Astrocyte (in vitro differentiated cells and primary cell): Measurements from ENCODE around the gene COQ8A. TPM values are rescaled to one million over a fixed set of nuclear protein-coding genes. Genes with fewer than 3 reads are reported as not detected.

Experiments used
- DNase-seq: peaks from one replicate; pipeline ENCODE4 v3.0.0-alpha.2; 2010; ENCODE audit warnings: low read depth
- FAIRE-seq: peaks from 2 replicates; lab custom pipeline; 2011; peaks lifted over from hg19 to GRCh38; lab: Jason Lieb, UNC
- H2AFZ ChIP-seq: 2 replicates; pipeline ENCODE4 v1.6.0; 2012; ENCODE audit warnings: low read depth, low read length, inconsistent platforms
- H3K27ac ChIP-seq: 2 replicates; pipeline ENCODE4 v1.5.1; 2011; ENCODE audit warnings: low read depth, low read length, inconsistent platforms
- H3K27me3 ChIP-seq: 2 replicates; pipeline ENCODE4 v1.6.0; 2011; ENCODE audit warnings: low read length, inconsistent platforms; ENCODE audit not compliant: insufficient read depth
- H3K36me3 ChIP-seq: 2 replicates; pipeline ENCODE4 v1.5.1; 2011; ENCODE audit warnings: low read length, inconsistent platforms; ENCODE audit not compliant: insufficient read depth
- H3K4me1 ChIP-seq: 2 replicates; pipeline ENCODE4 v1.5.1; 2011; ENCODE audit warnings: low read length, inconsistent platforms; ENCODE audit not compliant: insufficient read depth
- H3K4me2 ChIP-seq: 2 replicates; pipeline ENCODE4 v1.6.0; 2012; ENCODE audit warnings: low read length, inconsistent platforms
- H3K4me3 ChIP-seq: 2 replicates; pipeline ENCODE4 v1.5.1; 2011; ENCODE audit warnings: low read depth, mild to moderate bottlenecking, low read length, inconsistent platforms; ENCODE audit not compliant: insufficient read depth
- H3K79me2 ChIP-seq: 2 replicates; pipeline ENCODE4 v1.6.0; 2012; ENCODE audit warnings: mild to moderate bottlenecking, low read length, inconsistent platforms; ENCODE audit not compliant: insufficient read depth
- H3K9ac ChIP-seq: 2 replicates; pipeline ENCODE4 v1.6.0; 2012; ENCODE audit warnings: mild to moderate bottlenecking, low read length, inconsistent platforms
- H3K9me3 ChIP-seq: 2 replicates; pipeline ENCODE4 v1.5.1; 2012; ENCODE audit warnings: low read depth, mild to moderate bottlenecking, low read length, inconsistent platforms; ENCODE audit not compliant: insufficient read depth
- H4K20me1 ChIP-seq: 2 replicates; pipeline ENCODE4 v1.6.0; 2012; ENCODE audit warnings: low read length, inconsistent platforms; ENCODE audit not compliant: insufficient read depth
- H3K27ac Mint-ChIP-seq: one replicate; pipeline ENCODE4 v1.8.0; 2021; ENCODE audit warnings: mild to moderate bottlenecking, mixed read lengths; ENCODE audit not compliant: unreplicated experiment
- H3K27me3 Mint-ChIP-seq: one replicate; pipeline ENCODE4 v1.8.0; 2021; ENCODE audit warnings: low read depth, mixed read lengths; ENCODE audit not compliant: unreplicated experiment
- H3K36me3 Mint-ChIP-seq: one replicate; pipeline ENCODE4 v1.8.0; 2021; ENCODE audit warnings: low read depth, mixed read lengths; ENCODE audit not compliant: unreplicated experiment
- H3K4me1 Mint-ChIP-seq: one replicate; pipeline ENCODE4 v1.8.0; 2021; ENCODE audit warnings: low read depth, mixed read lengths; ENCODE audit not compliant: unreplicated experiment
- H3K4me3 Mint-ChIP-seq: one replicate; pipeline ENCODE4 v1.8.0; 2021; ENCODE audit warnings: mild to moderate bottlenecking, moderate library complexity, mixed read lengths; ENCODE audit not compliant: unreplicated experiment
- H3K9me3 Mint-ChIP-seq: one replicate; pipeline ENCODE4 v1.8.0; 2021; ENCODE audit warnings: mild to moderate bottlenecking, mixed read lengths; ENCODE audit not compliant: unreplicated experiment
- EZH2 ChIP-seq: IDR thresholded peaks from 2 replicates; pipeline ENCODE4 v1.6.1; 2012; ENCODE audit warnings: mild to moderate bottlenecking, low read length, inconsistent platforms; ENCODE audit not compliant: insufficient read depth
- total RNA-seq: library from RNA; stranded (reverse); gene quantifications from 2 replicates; pipeline ENCODE4 v1.2.1, GENCODE V29; 2021
- TF ChIP-seq, protein P1 (sequence below): IDR thresholded peaks from 2 replicates; pipeline ENCODE4 v1.5.1; 2011; ENCODE audit warnings: low read depth, mild to moderate bottlenecking, inconsistent platforms, low read length, moderate library complexity; ENCODE audit not compliant: insufficient read depth

Gene COQ8A
- total RNA-seq, 1 donor from 2014 or later = 8.2 TPM

DNA sequence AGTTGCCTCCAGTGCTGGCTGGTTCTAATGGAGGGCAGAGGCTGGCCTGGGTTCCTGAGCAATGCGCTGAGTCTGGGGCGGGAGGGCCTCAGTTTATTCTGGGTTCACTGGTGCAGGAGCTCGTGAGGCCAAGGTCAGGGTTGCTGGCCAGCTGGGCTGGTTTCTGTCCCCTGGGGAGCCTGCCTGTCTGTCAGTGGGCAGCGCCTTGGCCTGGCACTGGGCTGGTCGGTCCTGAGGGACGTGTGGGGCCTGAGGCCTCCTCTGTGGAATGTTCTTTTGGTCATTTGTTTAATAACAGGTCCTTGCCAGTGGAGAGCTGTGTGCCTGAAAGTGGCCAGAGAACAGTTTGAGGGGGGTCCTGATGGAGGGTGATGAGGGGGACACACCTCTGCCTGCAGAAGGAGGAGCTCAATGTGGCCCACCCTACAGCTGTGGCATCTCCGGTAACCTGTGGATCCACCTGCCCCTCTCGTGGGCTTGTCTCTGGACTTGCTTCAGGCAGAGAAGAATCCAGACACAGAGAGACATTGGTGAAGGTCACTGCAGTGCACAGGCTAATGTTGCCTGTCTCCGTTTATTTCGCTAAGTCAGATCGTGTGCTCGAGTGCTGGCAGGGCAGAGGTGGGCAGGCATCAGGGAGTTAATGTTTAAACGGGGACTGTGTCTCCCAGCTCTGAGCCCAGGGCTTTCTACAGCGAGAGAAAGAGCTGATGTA lies 34.6 kb downstream of the COQ8A start:
- no peaks in the 10 kb centered on the region for H3K27me3 ChIP-seq
- FAIRE-seq (no peak), DNase-seq (no peak)
- H3K4me2 ChIP-seq = no peak overlapping the region
- Mint-ChIP-seq H3K4me3 (no peak overlapping the region), H3K4me1 (peaks cover 9% of the 10 kb centered on the region), H3K27ac (no peak overlapping the region), H3K9me3 (peaks cover 6% of the 10 kb centered on the region), H3K36me3 (peaks cover 1% of the 10 kb centered on the region), H3K27me3 (no peaks in the 10 kb centered on the region)
- no peaks in the 10 kb centered on the region for H4K20me1 ChIP-seq
- no peak overlapping the region for H2AFZ ChIP-seq
- no peaks in the 10 kb centered on the region for H3K79me2 ChIP-seq
- no peak overlapping the region for H3K9ac ChIP-seq
- no peaks in the 10 kb centered on the region for H3K4me1 ChIP-seq
- H3K36me3 ChIP-seq = no peaks in the 10 kb centered on the region
- H3K27ac ChIP-seq = no peak overlapping the region
- no peaks in the 10 kb centered on the region for H3K9me3 ChIP-seq
- TF ChIP-seq, protein P1, sequence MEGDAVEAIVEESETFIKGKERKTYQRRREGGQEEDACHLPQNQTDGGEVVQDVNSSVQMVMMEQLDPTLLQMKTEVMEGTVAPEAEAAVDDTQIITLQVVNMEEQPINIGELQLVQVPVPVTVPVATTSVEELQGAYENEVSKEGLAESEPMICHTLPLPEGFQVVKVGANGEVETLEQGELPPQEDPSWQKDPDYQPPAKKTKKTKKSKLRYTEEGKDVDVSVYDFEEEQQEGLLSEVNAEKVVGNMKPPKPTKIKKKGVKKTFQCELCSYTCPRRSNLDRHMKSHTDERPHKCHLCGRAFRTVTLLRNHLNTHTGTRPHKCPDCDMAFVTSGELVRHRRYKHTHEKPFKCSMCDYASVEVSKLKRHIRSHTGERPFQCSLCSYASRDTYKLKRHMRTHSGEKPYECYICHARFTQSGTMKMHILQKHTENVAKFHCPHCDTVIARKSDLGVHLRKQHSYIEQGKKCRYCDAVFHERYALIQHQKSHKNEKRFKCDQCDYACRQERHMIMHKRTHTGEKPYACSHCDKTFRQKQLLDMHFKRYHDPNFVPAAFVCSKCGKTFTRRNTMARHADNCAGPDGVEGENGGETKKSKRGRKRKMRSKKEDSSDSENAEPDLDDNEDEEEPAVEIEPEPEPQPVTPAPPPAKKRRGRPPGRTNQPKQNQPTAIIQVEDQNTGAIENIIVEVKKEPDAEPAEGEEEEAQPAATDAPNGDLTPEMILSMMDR = no peak
- no peak for TF ChIP-seq EZH2
- no peak overlapping the region for H3K4me3 ChIP-seq

DNA sequence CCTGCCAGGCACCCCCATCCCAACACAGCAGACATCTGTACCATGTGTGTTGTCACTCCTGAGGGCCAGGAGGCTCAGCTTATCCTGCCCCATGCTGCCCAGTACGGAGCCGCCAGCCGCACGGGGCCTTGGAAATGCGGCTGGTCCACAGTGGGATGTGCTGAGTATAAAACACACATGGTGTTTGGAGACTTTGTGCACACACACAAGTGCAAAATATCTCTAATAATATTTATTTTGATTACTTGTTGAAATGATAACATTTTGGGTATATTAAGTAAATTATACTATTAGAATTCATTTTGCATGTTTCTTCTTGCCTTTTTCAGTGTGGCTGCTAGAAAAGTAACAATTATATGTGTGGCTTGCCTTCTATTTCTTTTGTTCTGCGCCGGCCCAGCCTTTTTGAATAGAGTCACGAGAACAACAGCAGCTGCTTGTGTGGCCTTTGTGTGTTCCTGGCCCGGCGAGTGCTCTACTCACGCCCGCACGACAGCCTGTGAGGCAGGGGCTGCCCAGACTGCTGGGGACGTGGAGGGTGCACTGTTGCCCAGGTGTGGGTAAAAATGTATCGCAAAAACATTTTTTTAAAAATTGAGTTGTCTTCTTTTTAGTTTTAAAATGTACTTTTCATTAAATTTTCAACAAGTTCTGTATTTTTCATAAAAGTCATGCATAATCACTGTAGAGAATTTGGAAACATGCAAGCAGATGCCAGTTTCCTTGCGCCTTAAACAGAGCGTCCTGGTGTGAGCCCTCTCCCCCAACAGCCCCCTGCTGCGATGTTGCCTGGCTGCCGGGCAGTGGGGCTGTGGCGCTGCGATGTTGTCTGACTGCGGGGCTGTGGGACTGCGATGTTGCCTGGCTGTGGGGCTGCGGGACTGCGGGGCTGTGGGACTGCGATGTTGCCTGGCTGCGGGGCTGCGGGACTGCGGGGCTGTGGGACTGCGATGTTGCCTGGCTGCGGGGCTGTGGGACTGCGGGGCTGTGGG lies 35.5 kb downstream of the COQ8A start:
- no peak overlapping the region for H3K4me2 ChIP-seq
- H3K79me2 ChIP-seq = no peaks in the 10 kb centered on the region
- H3K36me3 ChIP-seq = no peaks in the 10 kb centered on the region
- H2AFZ ChIP-seq = no peak overlapping the region
- no peak overlapping the region for H3K27ac ChIP-seq
- no peak for FAIRE-seq
- no peaks in the 10 kb centered on the region for H3K27me3 ChIP-seq
- Mint-ChIP-seq H3K36me3 (peaks cover 1% of the 10 kb centered on the region), H3K4me3 (no peak overlapping the region), H3K9me3 (peaks cover 6% of the 10 kb centered on the region), H3K27ac (no peak overlapping the region), H3K4me1 (peaks cover 9% of the 10 kb centered on the region), H3K27me3 (no peaks in the 10 kb centered on the region)
- no peaks in the 10 kb centered on the region for H3K9me3 ChIP-seq
- no peak overlapping the region for H3K4me3 ChIP-seq
- no peak for DNase-seq
- no peaks in the 10 kb centered on the region for H3K4me1 ChIP-seq
- no peak overlapping the region for H3K9ac ChIP-seq
- no peaks in the 10 kb centered on the region for H4K20me1 ChIP-seq
- TF ChIP-seq, protein P1 = no peak
- no peak for TF ChIP-seq EZH2
